HEK293 (cell line): ENCODE results near the gene MARK2.

Experiments
- BCL11A ChIP-seq: fragments of 450-650 bp; formaldehyde crosslinking; IDR thresholded peaks from 2 replicates; pipeline ENCODE4 v1.5.1; 2016; ENCODE audit warnings: low read depth, missing biosample characterization, missing genetic modification characterization
- FEZF1 ChIP-seq: fragments of 450-650 bp; formaldehyde crosslinking; IDR thresholded peaks from 2 replicates; pipeline ENCODE4 v1.5.1; 2016; ENCODE audit warnings: missing biosample characterization, missing genetic modification characterization
- GLIS2 ChIP-seq: fragments of 450-650 bp; formaldehyde crosslinking; IDR thresholded peaks from 2 replicates; pipeline ENCODE4 v1.5.1; 2016; ENCODE audit warnings: missing biosample characterization, missing genetic modification characterization
- KLF1 ChIP-seq: fragments of 450-650 bp; formaldehyde crosslinking; IDR thresholded peaks from 2 replicates; pipeline ENCODE4 v1.5.1; 2016; ENCODE audit warnings: missing biosample characterization, missing genetic modification characterization
- KLF8 ChIP-seq: fragments of 450-650 bp; formaldehyde crosslinking; IDR thresholded peaks from 2 replicates; pipeline ENCODE4 v1.5.1; 2016; ENCODE audit warnings: missing biosample characterization, missing genetic modification characterization
- KLF9 ChIP-seq: fragments of 450-650 bp; formaldehyde crosslinking; IDR thresholded peaks from 2 replicates; pipeline ENCODE4 v1.5.1; 2016; ENCODE audit warnings: missing biosample characterization, missing genetic modification characterization, low read depth
- MYNN ChIP-seq: fragments of 450-650 bp; formaldehyde crosslinking; IDR thresholded peaks from 2 replicates; pipeline ENCODE4 v1.5.1; 2016; ENCODE audit warnings: missing biosample characterization, missing genetic modification characterization, borderline replicate concordance
- MZF1 ChIP-seq: fragments of 450-650 bp; formaldehyde crosslinking; IDR thresholded peaks from 2 replicates; pipeline ENCODE4 v1.5.1; 2017; ENCODE audit warnings: missing biosample characterization, missing genetic modification characterization, borderline replicate concordance
- YY2 ChIP-seq: fragments of 450-650 bp; formaldehyde crosslinking; IDR thresholded peaks from 2 replicates; pipeline ENCODE4 v1.5.1; 2016; ENCODE audit warnings: missing biosample characterization, missing genetic modification characterization
- ZEB2 ChIP-seq: fragments of 450-650 bp; formaldehyde crosslinking; IDR thresholded peaks from 2 replicates; pipeline ENCODE4 v1.5.1; 2016; ENCODE audit warnings: missing biosample characterization, missing genetic modification characterization
- ZNF114 ChIP-seq: fragments of 450-650 bp; formaldehyde crosslinking; IDR thresholded peaks from 2 replicates; pipeline ENCODE4 v1.5.0; 2017; ENCODE audit warnings: missing biosample characterization, missing genetic modification characterization
- ZNF121 ChIP-seq: fragments of 450-650 bp; formaldehyde crosslinking; IDR thresholded peaks from 2 replicates; pipeline ENCODE4 v1.5.1; 2016; ENCODE audit warnings: missing biosample characterization, missing genetic modification characterization
- ZNF16 ChIP-seq: fragments of 450-650 bp; formaldehyde crosslinking; IDR thresholded peaks from 2 replicates; pipeline ENCODE4 v1.5.1; 2016; ENCODE audit warnings: low read depth, missing biosample characterization, missing genetic modification characterization
- ZNF2 ChIP-seq: fragments of 450-650 bp; formaldehyde crosslinking; IDR thresholded peaks from 2 replicates; pipeline ENCODE4 v1.5.1; 2016; ENCODE audit warnings: missing biosample characterization, missing genetic modification characterization
- ZNF24 ChIP-seq: fragments of 450-650 bp; formaldehyde crosslinking; IDR thresholded peaks from 2 replicates; pipeline ENCODE4 v1.5.1; 2016; ENCODE audit warnings: missing biosample characterization, missing genetic modification characterization
- ZNF248 ChIP-seq: fragments of 450-650 bp; formaldehyde crosslinking; IDR thresholded peaks from 2 replicates; pipeline ENCODE4 v1.5.1; 2017; ENCODE audit warnings: missing biosample characterization, missing genetic modification characterization
- ZNF335 ChIP-seq: fragments of 450-650 bp; formaldehyde crosslinking; conservative IDR thresholded peaks from 2 replicates; pipeline ENCODE4 v1.5.1; 2016; ENCODE audit warnings: missing biosample characterization, missing genetic modification characterization
- ZNF350 ChIP-seq: fragments of 450-650 bp; formaldehyde crosslinking; IDR thresholded peaks from 2 replicates; pipeline ENCODE4 v1.5.0; 2017; ENCODE audit warnings: missing biosample characterization, mild to moderate bottlenecking, missing genetic modification characterization
- ZNF354C ChIP-seq: fragments of 450-650 bp; formaldehyde crosslinking; IDR thresholded peaks from 2 replicates; pipeline ENCODE4 v1.5.1; 2016; ENCODE audit warnings: missing biosample characterization, missing genetic modification characterization, low read depth, borderline replicate concordance
- ZNF404 ChIP-seq: fragments of 450-650 bp; formaldehyde crosslinking; IDR thresholded peaks from 2 replicates; pipeline ENCODE4 v1.5.1; 2017; ENCODE audit warnings: missing biosample characterization, missing genetic modification characterization
- ZNF426 ChIP-seq: fragments of 450-650 bp; formaldehyde crosslinking; IDR thresholded peaks from 2 replicates; pipeline ENCODE4 v1.5.1; 2017; ENCODE audit warnings: missing biosample characterization, missing genetic modification characterization, mild to moderate bottlenecking, inconsistent platforms, moderate library complexity
- ZNF433 ChIP-seq: fragments of 450-650 bp; formaldehyde crosslinking; IDR thresholded peaks from 2 replicates; pipeline ENCODE4 v1.5.1; 2016; ENCODE audit warnings: missing biosample characterization, missing genetic modification characterization, low read depth
- ZNF501 ChIP-seq: fragments of 450-650 bp; formaldehyde crosslinking; IDR thresholded peaks from 2 replicates; pipeline ENCODE4 v1.5.1; 2016; ENCODE audit warnings: missing biosample characterization, missing genetic modification characterization
- ZNF555 ChIP-seq: fragments of 450-650 bp; formaldehyde crosslinking; conservative IDR thresholded peaks from 2 replicates; pipeline ENCODE4 v1.5.1; 2017; ENCODE audit warnings: missing biosample characterization, mild to moderate bottlenecking, missing genetic modification characterization, inconsistent platforms
- ZNF600 ChIP-seq: fragments of 450-650 bp; formaldehyde crosslinking; IDR thresholded peaks from 2 replicates; pipeline ENCODE4 v1.5.1; 2016; ENCODE audit warnings: missing biosample characterization, missing genetic modification characterization
- ZNF701 ChIP-seq: fragments of 450-650 bp; formaldehyde crosslinking; IDR thresholded peaks from 2 replicates; pipeline ENCODE4 v1.5.1; 2016; ENCODE audit warnings: missing biosample characterization, missing genetic modification characterization
- ZNF747 ChIP-seq: fragments of 450-650 bp; formaldehyde crosslinking; IDR thresholded peaks from 2 replicates; pipeline ENCODE4 v1.5.1; 2016; ENCODE audit warnings: missing biosample characterization, missing genetic modification characterization
- ZNF776 ChIP-seq: fragments of 450-650 bp; formaldehyde crosslinking; IDR thresholded peaks from 2 replicates; pipeline ENCODE4 v1.5.0; 2017; ENCODE audit warnings: missing biosample characterization, missing genetic modification characterization, borderline replicate concordance
- ZSCAN16 ChIP-seq: fragments of 450-650 bp; formaldehyde crosslinking; IDR thresholded peaks from 2 replicates; pipeline ENCODE4 v1.5.1; 2016; ENCODE audit warnings: missing biosample characterization, missing genetic modification characterization
- TF ChIP-seq, protein P1 (sequence below): fragments of 450-650 bp; formaldehyde crosslinking; optimal IDR thresholded peaks from 2 replicates; pipeline ENCODE3; 2016; ENCODE audit warnings: missing biosample characterization, mild to moderate bottlenecking, missing genetic modification characterization
- TF ChIP-seq, protein P2 (sequence below): fragments of 450-650 bp; IDR thresholded peaks from 2 replicates; pipeline ENCODE4 v1.5.1; 2018; ENCODE audit warnings: missing biosample characterization, mild to moderate bottlenecking, missing genetic modification characterization
- TF ChIP-seq, protein P3 (sequence below): fragments of 450-650 bp; formaldehyde crosslinking; IDR thresholded peaks from 2 replicates; pipeline ENCODE4 v1.5.1; 2016; ENCODE audit warnings: missing biosample characterization, missing genetic modification characterization, low read depth
- TF ChIP-seq, protein P4 (sequence below): fragments of 450-650 bp; formaldehyde crosslinking; IDR thresholded peaks from 2 replicates; pipeline ENCODE4 v1.5.1; 2016; ENCODE audit warnings: missing biosample characterization, missing genetic modification characterization

The MARK2 gene

DNA sequence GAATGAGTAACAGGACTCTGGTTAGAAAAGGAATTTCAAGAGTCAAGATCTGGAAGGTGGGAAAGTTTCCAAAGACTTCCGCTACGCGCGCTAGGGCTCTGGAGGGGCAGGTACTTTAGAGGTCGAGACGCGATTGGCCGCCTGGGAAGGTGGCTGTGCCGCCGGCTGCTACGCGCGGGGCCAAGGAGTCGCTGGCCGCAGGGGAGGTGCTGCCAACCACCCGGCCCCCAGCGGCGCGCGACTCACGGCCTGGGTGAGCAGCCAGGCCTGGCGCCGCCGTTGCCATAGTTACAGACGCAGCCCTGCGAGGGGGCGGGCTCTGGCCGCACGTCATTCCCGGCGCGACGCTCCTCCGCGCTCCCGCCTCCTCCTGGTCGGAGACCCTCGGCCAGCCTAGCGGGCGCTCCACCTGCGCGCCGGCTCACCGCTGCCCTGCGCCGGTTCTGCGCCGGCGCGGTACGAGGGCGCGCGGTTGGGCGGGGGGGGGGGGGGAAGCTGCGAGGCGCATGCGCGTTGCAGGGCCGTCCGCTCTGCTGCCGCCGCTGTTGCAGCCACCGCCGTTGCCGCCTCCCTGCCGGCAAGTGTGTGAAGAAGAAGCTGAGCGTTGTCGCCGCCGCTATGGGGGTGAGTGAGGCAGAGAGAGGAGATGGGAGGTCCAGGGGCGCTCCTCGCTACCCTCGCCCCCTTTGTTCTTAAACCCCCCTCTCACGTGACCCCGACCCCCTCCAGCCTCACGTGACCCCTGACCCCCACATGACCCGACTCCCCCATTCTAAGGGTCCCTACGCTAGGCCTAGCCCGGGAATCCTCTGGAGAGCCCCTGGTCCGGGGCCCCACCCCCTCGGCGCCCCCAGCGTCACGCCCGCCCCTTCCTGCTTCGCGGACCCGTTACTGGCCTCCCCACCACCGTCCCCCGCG is 99.8 kb downstream of the MARK2 start, which contains the start of gene NAA40 (continued):
- TF ChIP-seq ZNF747 (tag by site-specific recombination) (no peak), MYNN (tag by site-specific recombination) (no peak), GLIS2 (tag by site-specific recombination) (peak; percentile 89), ZNF248 (tag by site-specific recombination) (no peak), BCL11A (no peak), ZNF335 (tag by site-specific recombination) (peak; percentile 90), ZNF426 (tag by site-specific recombination) (no peak), KLF1 (tag by site-specific recombination) (no peak), KLF9 (tag by site-specific recombination) (no peak; the same call in none of the 2 replicates), ZNF701 (tag by site-specific recombination) (no peak), ZNF2 (tag by site-specific recombination) (no peak), ZNF501 (tag by site-specific recombination) (no peak), ZNF350 (tag by site-specific recombination) (no peak), ZNF600 (tag by site-specific recombination) (peak; percentile 85), ZNF16 (tag by site-specific recombination) (no peak), MZF1 (tag by site-specific recombination) (no peak), ZEB2 (tag by site-specific recombination) (peak; percentile 48; the same call in 1 of the 2 replicates), YY2 (tag by site-specific recombination) (no peak), ZNF114 (tag by site-specific recombination) (no peak), ZNF404 (no peak), ZNF776 (tag by site-specific recombination) (no peak), ZNF354C (no peak), ZSCAN16 (tag by site-specific recombination) (no peak), ZNF24 (no peak), KLF8 (tag by site-specific recombination) (0 out of 2 replicates have a peak, but pooled peaks have one; percentile 20), ZNF433 (tag by site-specific recombination) (no peak), FEZF1 (tag by site-specific recombination) (no peak), ZNF555 (no peak), ZNF121 (tag by site-specific recombination) (no peak)
- TF ChIP-seq, protein P1, sequence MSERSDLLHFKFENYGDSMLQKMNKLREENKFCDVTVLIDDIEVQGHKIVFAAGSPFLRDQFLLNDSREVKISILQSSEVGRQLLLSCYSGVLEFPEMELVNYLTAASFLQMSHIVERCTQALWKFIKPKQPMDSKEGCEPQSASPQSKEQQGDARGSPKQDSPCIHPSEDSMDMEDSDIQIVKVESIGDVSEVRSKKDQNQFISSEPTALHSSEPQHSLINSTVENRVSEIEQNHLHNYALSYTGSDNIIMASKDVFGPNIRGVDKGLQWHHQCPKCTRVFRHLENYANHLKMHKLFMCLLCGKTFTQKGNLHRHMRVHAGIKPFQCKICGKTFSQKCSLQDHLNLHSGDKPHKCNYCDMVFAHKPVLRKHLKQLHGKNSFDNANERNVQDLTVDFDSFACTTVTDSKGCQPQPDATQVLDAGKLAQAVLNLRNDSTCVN (tag by site-specific recombination) = peak; percentile 89
- TF ChIP-seq, protein P2, sequence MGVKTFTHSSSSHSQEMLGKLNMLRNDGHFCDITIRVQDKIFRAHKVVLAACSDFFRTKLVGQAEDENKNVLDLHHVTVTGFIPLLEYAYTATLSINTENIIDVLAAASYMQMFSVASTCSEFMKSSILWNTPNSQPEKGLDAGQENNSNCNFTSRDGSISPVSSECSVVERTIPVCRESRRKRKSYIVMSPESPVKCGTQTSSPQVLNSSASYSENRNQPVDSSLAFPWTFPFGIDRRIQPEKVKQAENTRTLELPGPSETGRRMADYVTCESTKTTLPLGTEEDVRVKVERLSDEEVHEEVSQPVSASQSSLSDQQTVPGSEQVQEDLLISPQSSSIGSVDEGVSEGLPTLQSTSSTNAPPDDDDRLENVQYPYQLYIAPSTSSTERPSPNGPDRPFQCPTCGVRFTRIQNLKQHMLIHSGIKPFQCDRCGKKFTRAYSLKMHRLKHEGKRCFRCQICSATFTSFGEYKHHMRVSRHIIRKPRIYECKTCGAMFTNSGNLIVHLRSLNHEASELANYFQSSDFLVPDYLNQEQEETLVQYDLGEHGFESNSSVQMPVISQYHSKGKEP (tag by site-specific recombination) = 0 out of 2 replicates have a peak, but pooled peaks have one; percentile 25
- TF ChIP-seq, protein P3, sequence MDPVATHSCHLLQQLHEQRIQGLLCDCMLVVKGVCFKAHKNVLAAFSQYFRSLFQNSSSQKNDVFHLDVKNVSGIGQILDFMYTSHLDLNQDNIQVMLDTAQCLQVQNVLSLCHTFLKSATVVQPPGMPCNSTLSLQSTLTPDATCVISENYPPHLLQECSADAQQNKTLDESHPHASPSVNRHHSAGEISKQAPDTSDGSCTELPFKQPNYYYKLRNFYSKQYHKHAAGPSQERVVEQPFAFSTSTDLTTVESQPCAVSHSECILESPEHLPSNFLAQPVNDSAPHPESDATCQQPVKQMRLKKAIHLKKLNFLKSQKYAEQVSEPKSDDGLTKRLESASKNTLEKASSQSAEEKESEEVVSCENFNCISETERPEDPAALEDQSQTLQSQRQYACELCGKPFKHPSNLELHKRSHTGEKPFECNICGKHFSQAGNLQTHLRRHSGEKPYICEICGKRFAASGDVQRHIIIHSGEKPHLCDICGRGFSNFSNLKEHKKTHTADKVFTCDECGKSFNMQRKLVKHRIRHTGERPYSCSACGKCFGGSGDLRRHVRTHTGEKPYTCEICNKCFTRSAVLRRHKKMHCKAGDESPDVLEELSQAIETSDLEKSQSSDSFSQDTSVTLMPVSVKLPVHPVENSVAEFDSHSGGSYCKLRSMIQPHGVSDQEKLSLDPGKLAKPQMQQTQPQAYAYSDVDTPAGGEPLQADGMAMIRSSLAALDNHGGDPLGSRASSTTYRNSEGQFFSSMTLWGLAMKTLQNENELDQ (tag by site-specific recombination) = no peak
- TF ChIP-seq, protein P4, sequence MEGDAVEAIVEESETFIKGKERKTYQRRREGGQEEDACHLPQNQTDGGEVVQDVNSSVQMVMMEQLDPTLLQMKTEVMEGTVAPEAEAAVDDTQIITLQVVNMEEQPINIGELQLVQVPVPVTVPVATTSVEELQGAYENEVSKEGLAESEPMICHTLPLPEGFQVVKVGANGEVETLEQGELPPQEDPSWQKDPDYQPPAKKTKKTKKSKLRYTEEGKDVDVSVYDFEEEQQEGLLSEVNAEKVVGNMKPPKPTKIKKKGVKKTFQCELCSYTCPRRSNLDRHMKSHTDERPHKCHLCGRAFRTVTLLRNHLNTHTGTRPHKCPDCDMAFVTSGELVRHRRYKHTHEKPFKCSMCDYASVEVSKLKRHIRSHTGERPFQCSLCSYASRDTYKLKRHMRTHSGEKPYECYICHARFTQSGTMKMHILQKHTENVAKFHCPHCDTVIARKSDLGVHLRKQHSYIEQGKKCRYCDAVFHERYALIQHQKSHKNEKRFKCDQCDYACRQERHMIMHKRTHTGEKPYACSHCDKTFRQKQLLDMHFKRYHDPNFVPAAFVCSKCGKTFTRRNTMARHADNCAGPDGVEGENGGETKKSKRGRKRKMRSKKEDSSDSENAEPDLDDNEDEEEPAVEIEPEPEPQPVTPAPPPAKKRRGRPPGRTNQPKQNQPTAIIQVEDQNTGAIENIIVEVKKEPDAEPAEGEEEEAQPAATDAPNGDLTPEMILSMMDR (tag by site-specific recombination) = peak; percentile 25; the same call in 1 of the 2 replicates
